Upper lobe of right lung (tissue), 1 donor: ENCODE results near the gene MRPL21. TPM values are rescaled to one million over a fixed set of nuclear protein-coding genes. Genes with fewer than 3 reads are reported as not detected.
"Not testable (repeated sequence)": the region's sequence is repeated elsewhere in the genome, so short reads cannot be mapped to it uniquely, and the experiment has no call there.

Experiments used
- ATAC-seq: fragments of 200-7000 bp; cut with Tn5 transposase; one replicate; pipeline ENCODE4 v1.9.1; 2020; ENCODE audit warnings: mild to moderate bottlenecking, moderate library complexity
- DNase-seq: peaks from one replicate; pipeline ENCODE4 v3.0.0-alpha.2; 2020
- H3K27ac ChIP-seq: fragments of 200-600 bp; one replicate; pipeline ENCODE4 v1.8.0; 2022
- H3K27me3 ChIP-seq: fragments of 200-600 bp; one replicate; pipeline ENCODE4 v1.8.0; 2022; ENCODE audit warnings: mild to moderate bottlenecking
- H3K36me3 ChIP-seq: fragments of 200-600 bp; one replicate; pipeline ENCODE4 v1.8.0; 2022
- H3K4me1 ChIP-seq: fragments of 200-600 bp; one replicate; pipeline ENCODE4 v1.8.0; 2022
- H3K4me3 ChIP-seq: fragments of 200-600 bp; one replicate; pipeline ENCODE4 v1.8.0; 2022; ENCODE audit warnings: mild to moderate bottlenecking
- H3K9me3 ChIP-seq: fragments of 200-600 bp; one replicate; pipeline ENCODE4 v1.8.0; 2022
- intact Hi-C: fragments of 100-400 bp; cut with DNase I; formaldehyde crosslinking; loops from one replicate; pipeline ENCODE4 v1.11.0; 2022
- total RNA-seq: library from RNA; stranded (reverse); fragmentation: NEBNext Ultra II Directional; extraction: Animal tissue kit (Norgen Biotek cat#: 25700); gene quantifications from one replicate; pipeline ENCODE4 v1.2.1, GENCODE V29; 2021
- TF ChIP-seq, protein P1 (sequence below): fragments of 200-600 bp; IDR thresholded peaks from one replicate; pipeline ENCODE4 v1.8.0; 2022; ENCODE audit warnings: antibody characterized with exemption
- donor health status: DM: no; HTN: yes; CAD: no; lungs with severe emphysema.

MRPL21 gene
- total RNA-seq, 1 donor from 2014 or later = 36.3 TPM

DNA sequence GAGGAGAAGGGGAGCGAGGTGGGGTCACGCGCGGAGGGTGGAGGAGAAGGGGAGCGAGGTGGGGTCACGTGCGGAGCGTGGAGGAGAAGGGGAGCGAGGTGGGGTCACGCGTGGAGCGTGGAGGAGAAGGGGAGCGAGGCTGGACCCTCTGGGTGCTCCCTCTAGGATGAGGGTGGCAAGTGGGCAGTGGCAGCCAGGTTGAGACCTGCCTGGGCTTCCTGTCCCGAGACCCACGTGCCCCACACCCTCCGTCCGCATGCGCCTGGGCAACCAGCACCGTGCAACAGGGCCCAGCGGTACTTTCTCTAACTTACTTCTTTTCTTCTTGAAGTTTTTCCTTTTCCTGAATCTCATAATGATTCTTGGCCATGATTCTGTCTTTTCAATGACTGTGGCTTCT, 11.1 kb downstream of the MRPL21 start:
- Histone ChIP-seq H3K4me3 (no peak overlapping the region), H3K27ac (no peak overlapping the region), H3K27me3 (no peaks in the 10 kb centered on the region), H3K4me1 (peaks cover 8% of the 10 kb centered on the region), H3K9me3 (no peaks in the 10 kb centered on the region), H3K36me3 (peaks cover 64% of the 10 kb centered on the region)
- TF ChIP-seq, protein P1, sequence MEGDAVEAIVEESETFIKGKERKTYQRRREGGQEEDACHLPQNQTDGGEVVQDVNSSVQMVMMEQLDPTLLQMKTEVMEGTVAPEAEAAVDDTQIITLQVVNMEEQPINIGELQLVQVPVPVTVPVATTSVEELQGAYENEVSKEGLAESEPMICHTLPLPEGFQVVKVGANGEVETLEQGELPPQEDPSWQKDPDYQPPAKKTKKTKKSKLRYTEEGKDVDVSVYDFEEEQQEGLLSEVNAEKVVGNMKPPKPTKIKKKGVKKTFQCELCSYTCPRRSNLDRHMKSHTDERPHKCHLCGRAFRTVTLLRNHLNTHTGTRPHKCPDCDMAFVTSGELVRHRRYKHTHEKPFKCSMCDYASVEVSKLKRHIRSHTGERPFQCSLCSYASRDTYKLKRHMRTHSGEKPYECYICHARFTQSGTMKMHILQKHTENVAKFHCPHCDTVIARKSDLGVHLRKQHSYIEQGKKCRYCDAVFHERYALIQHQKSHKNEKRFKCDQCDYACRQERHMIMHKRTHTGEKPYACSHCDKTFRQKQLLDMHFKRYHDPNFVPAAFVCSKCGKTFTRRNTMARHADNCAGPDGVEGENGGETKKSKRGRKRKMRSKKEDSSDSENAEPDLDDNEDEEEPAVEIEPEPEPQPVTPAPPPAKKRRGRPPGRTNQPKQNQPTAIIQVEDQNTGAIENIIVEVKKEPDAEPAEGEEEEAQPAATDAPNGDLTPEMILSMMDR = no peak
- no peak for ATAC-seq
- intact Hi-C loops = no loop called here
- no peak for DNase-seq

DNA sequence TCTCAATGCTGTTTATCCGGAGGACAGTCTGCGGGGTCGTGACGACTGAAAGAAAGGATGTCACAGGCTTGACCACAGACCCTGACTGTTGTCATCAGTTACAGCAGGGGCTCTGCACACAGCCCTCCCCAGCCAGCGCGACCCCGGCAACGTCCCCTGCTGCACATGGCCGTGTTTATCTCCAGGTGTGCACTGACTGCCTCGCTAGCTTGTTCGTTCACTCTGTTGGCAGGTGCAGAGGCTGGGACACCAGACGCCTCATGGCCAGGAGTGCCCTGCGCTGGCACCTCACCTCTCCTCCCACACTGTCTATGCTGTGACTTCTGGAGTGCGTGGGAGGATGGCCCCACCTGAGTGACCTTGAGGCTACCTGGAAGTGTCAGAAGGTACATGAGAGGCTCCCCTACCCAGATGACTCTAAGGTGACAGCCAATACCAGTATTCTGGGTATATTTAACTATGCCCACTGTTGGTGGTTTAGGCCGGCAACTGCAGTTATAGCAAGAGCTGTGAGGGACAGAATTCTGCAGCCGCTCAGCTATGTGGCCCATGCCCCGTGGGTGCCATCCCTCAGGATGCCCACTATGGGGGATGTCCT, 12.2 kb downstream of the MRPL21 start:
- ATAC-seq (no peak), DNase-seq (no peak)
- Histone ChIP-seq H3K4me3 (no peak overlapping the region), H3K36me3 (peaks cover 52% of the 10 kb centered on the region), H3K27me3 (no peaks in the 10 kb centered on the region), H3K9me3 (no peaks in the 10 kb centered on the region), H3K4me1 (peaks cover 8% of the 10 kb centered on the region), H3K27ac (no peak overlapping the region)
- TF ChIP-seq, protein P1 = no peak
- intact Hi-C loops = no loop called here

DNA sequence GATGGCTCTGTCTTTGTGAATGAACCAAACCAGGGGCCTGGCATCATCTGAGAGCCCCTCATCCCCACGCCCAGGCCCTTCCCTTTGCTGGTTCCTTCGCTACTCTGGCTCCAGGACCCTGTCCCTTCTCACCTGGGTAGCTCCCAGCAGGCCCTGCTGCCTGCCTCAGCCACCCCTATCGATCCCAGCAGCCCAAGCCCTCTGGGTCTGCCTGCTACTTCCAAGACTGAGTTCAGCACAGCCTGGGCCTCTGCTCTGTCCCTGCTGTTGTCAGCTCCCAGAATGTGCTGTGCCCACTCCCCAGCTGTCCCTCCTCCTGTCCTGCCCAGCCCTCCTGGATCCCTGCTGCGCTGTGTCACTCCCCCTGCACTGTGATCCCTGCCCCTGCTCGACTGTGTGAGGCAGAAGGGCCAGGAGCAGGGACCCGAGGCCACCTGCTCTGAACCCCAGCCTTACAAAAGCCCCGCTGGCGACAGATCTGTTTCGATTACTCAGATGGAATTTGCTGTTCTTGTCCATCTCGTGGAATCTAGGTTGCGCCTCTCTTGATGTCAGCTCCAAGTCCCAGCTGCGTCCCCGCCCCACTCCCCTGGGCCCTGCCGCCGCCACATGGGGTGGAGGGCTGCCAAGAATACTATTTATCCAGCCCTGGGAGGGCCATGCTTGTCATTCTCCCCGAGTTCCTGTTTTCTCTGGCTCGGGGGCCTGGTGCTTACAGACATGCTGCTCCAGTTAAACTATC, 13.0 kb downstream of the MRPL21 start:
- intact Hi-C loops = no loop called here

DNA sequence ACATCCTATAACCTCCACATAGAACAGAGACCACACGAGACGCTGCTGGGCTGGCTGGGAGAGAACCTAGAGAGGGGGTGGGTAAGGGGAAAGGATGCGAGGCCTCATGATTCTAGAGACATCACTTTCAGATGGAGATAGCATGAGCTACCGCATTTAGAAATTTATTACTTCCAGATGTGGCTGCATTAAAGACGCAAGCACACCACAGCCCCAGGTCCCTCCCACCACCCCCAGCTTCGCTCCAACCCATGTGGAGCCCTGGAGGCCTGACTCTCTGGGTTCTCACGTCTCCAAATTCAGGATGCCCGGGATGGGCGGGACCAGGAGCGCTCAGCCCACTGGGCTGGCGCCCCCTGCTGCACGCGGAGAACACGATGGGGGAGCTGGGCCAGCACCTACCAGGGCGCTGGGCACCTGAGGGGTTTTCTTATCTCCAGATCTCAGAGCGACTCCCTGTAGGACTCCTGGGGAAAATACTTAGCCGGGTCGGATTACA, 13.6 kb downstream of the MRPL21 start:
- TF ChIP-seq, protein P1 = peak; percentile 37
- Histone ChIP-seq H3K9me3 (no peaks in the 10 kb centered on the region), H3K4me3 (no peak overlapping the region), H3K27me3 (no peaks in the 10 kb centered on the region), H3K36me3 (peaks cover 38% of the 10 kb centered on the region), H3K27ac (no peak overlapping the region), H3K4me1 (peaks cover 8% of the 10 kb centered on the region)
- DNase-seq (no peak), ATAC-seq (peak; percentile 70)
- intact Hi-C loops = no loop called here

More for the DNA sequence above, 13.0 kb downstream of the MRPL21 start:
- TF ChIP-seq, protein P1 = no peak
- H3K36me3 ChIP-seq = peaks cover 44% of the 10 kb centered on the region
- H3K9me3 ChIP-seq = no peaks in the 10 kb centered on the region
- ATAC-seq (peak; percentile 74), DNase-seq (no peak)
- peaks cover 8% of the 10 kb centered on the region for H3K4me1 ChIP-seq
- H3K27ac ChIP-seq = no peak overlapping the region
- H3K27me3 ChIP-seq = no peaks in the 10 kb centered on the region
- H3K4me3 ChIP-seq = no peak overlapping the region

DNA sequence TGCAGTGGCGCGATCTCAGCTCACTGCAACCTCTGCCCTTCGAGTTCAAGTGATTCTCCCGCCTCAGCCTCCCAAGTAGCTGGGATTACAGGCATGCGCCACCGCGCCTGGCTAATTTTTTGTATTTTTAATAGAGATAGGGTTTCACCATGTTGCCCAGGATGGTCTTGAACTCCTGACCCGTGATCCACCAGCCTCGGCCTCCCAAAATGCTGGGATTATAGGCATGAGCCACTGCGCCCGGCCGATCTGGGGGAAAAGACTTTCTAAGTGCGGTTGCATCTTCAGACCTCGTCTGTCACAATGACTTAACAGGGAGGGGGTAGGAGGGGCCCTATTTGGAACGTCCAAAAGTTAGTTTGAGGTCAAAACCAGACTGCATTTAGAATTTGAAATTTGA, 18.8 kb downstream of the MRPL21 start:
- ATAC-seq, H3K4me3 ChIP-seq, DNase-seq, intact Hi-C loops, H3K27me3 ChIP-seq, H3K4me1 ChIP-seq, H3K27ac ChIP-seq, H3K9me3 ChIP-seq, H3K36me3 ChIP-seq: not testable (repeated sequence)

DNA sequence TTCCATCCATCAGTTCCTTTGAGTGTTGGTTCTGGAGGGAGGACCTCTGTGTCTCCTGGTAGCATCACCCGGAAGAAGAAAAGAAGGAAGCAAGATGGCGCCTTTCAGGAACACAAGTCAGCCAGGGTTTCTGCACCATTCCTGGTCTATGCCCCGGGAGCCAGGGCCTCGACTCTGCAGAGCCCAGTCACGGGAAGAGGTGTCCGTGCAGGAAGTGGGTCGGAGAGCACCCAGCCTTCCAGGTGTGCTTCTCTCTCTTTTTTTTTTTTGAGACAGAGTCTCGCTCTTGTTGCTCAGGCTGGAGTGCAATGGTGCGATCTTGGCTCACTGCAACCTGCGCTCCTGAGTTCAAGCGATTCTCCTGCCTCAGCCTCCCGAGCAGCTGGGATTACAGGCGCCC, 21.2 kb downstream of the MRPL21 start:
- Histone ChIP-seq H3K36me3 (no peaks in the 10 kb centered on the region), H3K27ac (no peak overlapping the region), H3K4me1 (no peaks in the 10 kb centered on the region), H3K27me3 (no peaks in the 10 kb centered on the region), H3K4me3 (no peak overlapping the region), H3K9me3 (no peaks in the 10 kb centered on the region)
- no peak for DNase-seq
- no peak for ATAC-seq
- intact Hi-C loops = no loop called here
- TF ChIP-seq, protein P1 = no peak
